ENCODE measurements around the gene GPHB5.

- no peak for TF ChIP-seq CTCF (IDR thresholded peaks at IDR 0.05)
- TF ChIP-seq POLR2AphosphoS5 (IDR thresholded peaks at IDR 0.05; ENCODE audit: low read depth, low read length) = no peak
- no peak for TF ChIP-seq SIN3A (IDR thresholded peaks at IDR 0.05; ENCODE audit: borderline replicate concordance, insufficient read depth, low read depth, low read length)
Observed at GRCh38 chr14:63322897-63323573, 4.3 kb upstream of the GPHB5 start.

All from Panc1 (cell line).